ENCODE data around the gene ILDR1.
A peak's percentile ranks its signal among the peaks of the same experiment; 100 is the strongest.
"Not testable (repeated sequence)": the region's sequence is repeated elsewhere in the genome, so short reads cannot be mapped to it uniquely, and the experiment has no call there.

Gene ILDR1

DNA sequence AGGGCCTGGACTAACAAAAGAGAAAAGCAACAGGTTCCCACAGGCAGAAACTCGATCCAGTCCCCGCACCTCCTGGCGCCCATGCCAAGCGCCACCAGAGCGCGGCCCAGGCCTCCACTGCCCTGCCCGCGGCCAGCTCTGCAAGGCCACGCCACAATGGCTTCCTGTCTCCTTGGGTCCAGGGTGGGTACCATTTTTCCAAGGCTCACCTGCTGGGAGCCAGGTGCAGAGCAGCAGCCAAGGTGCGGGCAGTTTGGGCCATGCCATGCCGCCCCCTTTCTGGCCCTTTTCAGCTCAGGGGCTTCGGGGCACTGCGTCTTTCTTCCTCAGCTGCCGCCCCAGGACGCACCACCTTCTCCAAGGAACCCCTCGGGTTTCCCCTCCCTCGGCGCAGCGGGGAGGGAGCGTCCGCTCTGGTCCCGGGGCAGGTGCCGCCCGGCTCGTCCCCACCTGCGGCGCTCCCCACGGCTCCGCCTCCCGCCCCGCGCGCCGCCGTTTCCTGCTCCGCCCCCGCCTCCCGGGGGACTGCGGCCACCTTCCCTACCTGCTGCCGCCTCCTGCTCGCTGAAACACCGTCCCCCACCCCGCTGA, at the start of gene ILDR1:
Gene ILDR1 (minus strand): TSS at position 437 of the 591 bp plus-strand sequence. CDS start 170 bp downstream, at position 267.
- peak; percentile 29 for DNase-seq

DNA sequence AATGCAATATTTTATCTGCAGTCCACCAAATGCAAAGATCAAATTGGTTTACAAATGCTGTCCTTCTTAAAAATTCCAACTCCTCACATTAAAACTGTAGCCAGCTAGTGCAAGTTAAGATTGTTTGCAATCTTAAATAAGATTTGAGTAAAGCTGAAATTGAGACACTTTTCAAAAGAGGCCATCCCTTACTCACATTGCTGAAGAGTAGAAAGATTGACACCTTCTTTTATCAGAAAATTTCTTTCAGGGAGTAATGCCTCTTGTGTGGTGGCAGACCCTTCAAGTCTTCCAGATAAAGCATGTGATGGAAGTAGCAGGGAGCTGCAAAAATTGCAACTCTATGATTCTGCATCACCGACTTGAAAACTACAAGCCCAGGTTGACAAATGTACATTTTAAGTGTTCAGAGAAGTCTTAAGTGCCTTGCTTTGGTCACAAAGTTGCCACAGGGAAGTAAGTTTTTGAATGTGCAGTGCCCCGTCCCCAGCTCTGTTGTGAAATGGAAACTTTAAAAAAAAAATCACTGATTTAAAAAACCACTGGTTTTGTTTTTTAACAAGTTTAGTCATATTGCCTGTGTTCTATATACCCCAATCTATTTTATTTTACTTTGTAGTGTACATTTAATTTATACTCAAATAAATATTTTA, 45.7 kb upstream of the ILDR1 start:
- DNase-seq = no peak

DNA sequence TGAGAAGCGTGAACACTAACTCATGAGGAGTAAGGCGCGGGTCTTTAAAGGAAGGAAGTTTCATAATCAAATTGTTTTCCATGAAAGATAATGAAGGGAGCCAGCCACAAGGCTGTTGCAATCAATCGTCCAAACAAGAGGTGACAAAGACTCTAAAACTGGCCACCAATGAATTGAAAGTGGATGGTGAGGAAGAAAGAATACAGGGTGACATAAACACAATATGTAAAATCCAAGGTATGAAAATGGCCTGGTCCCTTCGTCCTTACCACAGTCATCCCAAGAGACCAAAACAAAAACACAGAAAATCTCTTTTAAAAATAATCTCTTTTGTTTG, 45.1 kb upstream of the ILDR1 start:
- no peak for DNase-seq

DNA sequence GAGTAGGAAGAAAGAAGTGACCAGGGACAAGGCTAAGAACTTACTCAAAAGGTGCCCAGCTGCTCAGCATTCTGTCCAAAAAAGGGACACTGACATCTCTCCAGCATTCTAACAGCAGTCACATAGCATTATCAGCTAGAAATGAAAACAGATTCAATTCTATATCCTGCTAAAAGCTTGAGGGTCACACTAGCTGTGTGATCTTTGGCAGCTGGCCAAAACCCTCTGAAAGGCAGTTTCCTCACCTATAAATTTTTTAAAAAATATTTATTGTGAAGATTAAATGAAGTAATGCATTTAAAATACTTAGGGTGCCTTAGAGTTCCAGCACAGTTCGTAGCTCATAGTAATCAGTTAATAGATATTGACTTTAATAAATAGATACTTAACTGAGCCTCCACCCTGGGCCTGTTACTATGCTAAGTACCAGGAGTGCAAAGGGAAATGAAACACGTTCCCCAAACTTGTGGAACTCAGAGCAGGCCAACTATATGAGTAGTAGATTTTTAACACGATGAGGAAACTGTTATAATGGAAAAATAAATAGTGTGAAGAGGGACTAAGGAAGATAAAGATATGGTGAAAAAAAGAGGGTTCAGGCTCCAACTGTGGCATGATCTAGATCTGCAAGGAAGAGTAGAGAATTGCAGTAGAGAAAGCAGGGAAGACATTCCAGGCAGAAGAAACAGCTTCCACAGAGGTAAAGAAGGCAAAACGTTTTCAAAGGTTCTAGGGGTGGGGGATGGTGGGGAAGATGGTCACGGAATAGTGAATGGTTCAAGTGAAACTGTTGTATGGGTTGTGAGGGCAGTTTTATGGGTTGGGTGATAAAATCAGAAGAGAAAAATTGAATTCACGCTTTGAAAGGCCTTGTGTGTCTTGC, 44.5 kb upstream of the ILDR1 start:
- no peak for DNase-seq

DNA sequence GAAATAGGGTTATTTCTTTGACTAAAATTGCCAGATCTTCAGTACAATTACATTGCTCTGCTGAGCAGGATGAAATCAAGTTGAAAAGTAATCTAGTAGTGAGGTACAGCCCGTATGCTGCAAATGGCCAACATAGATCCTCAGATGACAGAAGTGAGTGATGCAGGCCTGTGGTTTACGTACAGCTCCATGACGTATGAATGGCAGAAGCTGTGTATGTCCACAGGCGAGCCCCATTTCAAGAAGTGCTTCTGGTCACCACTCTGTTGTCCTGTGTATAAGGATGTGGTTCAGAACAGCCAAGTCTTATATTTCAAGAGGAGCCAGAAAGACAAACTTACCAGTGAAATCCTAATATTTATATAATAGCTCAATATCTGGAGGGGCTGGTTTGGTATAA, 42.3 kb upstream of the ILDR1 start:
- no peak for DNase-seq

DNA sequence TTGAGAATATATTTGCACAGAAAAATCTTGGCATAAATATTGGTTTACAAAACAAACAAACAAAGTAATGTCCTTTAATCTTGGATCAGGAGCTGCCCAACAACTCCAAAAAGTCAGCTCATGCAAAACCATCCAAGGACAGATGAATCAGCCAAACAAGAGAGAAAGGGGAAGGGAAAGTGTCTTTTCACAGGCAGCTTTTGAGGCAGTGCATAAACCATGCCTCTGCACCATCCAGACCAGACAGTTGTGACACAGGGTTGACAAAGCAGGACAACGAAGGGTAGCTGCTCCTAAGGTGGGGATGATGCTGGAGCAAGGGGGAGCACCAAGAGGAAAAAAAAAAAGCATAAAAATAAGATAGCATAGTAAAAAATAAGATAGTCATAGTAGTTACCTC, 41.9 kb upstream of the ILDR1 start:
- no peak for DNase-seq

DNA sequence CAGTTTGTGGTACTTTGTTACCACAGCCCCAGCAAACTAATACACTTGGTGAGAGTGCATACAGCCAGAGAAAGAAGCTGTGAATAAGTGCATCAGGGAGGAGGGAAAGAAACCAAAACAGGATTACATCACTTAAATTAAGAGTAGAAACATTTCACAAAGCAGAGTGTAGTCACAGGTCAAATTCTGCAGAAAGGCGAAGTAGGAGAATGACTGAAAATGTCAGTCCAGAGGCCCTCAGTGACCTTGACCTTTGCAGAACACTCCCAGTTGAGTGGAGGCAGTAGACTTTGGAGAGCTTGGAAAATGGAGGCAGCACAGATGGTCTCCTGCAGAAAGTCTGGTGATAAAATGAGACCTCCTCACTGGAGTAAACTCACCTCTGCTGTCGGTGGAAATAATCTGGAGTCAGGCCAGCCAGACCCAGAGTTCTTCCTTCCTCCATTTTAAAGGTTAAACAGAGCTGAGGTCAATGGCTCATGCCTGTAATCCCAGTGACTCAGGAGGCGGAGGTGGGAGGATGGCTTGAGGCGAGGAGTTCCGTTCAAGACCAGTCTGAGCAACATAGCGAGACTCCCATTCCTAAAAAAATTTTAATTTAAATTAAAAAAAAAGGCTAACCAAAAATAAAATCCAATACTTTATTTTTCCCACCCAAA, 38.1 kb upstream of the ILDR1 start:
- no peak for DNase-seq

DNA sequence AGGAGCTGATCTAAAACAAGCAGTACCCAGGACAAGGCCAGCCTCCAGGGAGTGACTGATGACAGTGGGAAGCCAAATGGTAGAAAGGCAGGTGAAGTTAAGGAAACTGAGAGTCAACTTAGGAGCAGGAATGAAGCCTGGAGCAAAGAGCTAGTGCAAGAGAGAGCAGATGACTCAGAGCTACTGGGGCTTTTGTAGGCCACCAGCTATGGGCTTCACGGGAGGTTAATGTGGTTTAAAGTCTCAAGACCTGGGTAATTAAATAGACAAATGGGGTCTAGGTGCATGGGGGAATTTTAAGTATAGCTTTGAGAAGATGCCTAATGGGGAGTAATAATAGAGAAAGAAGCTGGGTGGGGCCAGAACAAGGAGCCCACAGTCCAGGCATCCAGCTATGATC, 36.2 kb upstream of the ILDR1 start:
- DNase-seq = no peak

DNA sequence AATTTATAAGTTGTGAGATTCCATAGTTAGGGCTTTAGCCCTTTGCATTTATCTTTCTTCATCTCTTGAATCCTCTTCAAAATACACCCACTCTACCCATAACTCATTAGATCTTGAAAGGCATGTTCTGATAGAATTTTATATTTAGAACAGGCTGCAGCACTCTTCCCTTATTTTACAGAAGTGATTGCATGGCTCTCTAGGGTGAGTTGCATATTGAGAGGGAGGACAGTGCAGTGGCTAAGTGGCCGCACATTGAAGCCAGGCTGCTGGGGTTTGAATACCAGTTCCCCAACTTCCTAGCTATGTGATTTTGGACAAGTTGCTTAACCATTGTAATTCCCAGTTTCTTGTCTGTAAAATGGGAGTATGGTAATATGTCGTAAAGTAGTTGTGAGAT, 35.6 kb upstream of the ILDR1 start:
- no peak for DNase-seq

DNA sequence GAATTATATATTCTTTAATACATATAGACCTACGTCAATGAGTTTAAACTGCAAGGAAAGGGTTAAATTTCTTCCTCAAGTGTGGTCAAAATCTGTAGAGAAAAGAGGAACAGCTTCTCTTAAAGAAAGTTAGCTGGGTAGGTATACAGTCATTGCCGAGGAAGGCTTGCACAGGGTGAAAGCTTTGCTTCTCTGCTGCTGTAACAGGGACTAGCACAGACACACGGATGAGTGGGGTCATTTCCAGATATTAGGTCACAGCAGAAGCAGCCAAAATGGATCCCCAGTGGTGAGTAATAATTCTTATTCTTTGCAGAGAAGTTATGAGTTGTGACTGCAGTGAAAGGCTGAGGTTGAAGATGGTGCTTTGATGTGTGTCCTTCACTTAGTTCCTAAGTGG, 33.2 kb upstream of the ILDR1 start, which contains the start of gene CD86:
Gene CD86 (plus strand): TSS at position 148 of the 400 bp plus-strand sequence. CDS start 128 bp downstream, at position 276.
- no peak for DNase-seq

DNA sequence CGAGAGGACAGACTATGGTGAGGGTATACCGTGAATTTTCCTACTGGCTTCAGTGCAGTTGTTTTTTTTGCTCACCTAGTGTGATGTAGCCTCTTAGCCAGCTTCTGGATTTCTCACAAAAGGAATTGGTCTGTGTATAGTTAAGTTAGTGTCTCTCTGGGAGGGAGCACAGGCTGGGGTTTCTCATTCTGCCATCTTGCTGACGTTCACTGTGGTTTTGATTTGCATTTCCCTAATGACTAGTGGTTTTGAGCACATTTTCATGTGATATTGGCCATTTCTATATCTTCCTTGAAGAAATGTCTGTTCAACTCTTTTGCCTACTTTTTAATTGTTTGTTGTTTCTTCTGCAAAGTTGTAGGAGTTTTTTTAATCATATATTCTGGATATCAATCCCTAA, 30.9 kb upstream of the ILDR1 start:
- DNase-seq = no peak

DNA sequence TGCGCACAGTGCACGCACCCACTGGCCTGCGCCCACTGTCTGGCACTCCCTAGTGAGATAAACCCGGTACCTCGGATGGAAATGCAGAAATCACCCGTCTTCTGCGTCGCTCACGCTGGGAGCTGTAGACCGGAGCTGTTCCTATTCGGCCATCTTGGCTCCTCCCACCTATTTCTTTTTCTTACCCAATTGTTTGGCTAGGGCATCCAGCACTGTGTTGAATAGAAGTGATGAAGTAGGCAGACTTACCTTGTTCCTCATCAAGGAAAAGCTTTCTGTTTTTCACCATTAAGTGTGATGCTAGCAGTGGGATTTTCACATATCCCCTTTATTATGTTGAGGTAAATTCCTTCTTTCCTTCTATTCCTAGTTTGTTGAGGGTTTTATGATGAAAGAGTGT, 25.7 kb upstream of the ILDR1 start:
- not testable (repeated sequence) for DNase-seq

DNA sequence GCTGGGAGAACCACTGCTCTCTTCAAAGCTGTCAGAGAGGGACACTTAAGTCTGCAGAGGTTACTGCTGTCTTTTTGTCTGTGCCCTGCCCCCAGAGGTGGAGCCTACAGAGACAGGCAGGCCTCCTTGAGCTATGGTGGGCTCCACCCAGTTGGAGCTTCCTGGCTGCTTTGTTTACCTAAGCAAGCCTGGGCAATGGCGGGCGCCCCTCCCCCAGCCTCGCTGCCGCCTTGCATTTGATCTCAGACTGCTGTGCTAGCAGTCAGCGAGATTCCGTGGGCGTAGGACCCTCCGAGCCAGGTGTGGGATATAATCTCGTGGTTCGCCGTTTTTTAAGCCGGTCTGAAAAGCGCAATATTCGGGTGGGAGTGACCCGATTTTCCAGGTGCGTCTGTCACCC, 25.2 kb upstream of the ILDR1 start:
- DNase-seq = not testable (repeated sequence)

DNA sequence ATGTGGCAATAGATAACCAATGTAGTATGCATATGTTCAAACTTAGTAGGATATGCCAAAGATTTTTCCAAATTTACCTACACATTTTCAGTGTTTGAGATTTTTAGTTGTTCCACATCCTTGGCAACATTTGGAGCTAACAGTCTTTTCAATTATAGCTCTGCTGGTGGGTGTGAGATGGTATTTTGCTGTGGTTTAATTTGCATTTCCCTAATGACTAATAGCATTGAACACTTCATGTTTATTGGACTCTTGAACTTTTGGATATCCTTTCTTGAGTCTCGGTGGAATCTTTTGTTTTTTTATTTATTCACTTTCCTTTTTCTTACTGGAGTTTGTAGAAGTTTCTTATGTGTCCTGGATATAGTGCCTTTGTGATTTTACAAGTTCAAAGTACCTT, 11.0 kb upstream of the ILDR1 start:
- DNase-seq = no peak

DNA sequence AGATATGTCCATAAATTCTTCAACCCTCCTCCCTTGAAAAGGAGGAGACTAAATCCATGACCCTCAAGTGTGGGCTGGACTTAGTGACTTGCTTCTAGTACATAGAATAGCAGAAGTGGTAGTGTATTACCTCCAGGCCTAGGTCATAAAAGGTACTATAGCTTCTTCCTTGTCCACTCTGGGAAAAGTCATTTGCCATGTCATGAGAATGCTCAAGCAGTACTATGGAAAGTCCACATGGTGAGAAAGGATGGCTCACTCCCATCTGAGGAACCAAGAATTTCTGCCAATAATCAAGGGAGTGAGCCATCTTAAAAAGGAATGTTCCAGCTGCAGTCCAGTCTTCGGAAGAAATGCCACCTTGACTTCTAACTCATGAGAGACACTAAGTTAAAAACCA, 10.5 kb upstream of the ILDR1 start:
- no peak for DNase-seq

DNA sequence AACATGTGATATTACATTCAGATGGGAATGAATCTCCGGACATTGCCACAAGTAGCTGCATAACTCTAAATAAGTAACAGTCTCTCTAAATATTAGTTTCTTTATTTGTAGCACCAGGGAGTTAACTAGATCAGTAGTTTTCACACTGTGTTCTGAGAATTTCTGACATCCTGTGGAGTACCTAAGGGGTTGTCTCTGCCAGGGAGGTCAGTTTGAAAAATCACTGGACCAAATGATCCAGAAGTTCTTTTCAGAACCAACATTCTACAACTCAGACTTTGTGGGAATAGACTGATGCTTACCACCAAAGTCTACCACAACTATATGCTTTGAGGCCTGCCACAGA, 9.0 kb upstream of the ILDR1 start:
- no peak for DNase-seq

DNA sequence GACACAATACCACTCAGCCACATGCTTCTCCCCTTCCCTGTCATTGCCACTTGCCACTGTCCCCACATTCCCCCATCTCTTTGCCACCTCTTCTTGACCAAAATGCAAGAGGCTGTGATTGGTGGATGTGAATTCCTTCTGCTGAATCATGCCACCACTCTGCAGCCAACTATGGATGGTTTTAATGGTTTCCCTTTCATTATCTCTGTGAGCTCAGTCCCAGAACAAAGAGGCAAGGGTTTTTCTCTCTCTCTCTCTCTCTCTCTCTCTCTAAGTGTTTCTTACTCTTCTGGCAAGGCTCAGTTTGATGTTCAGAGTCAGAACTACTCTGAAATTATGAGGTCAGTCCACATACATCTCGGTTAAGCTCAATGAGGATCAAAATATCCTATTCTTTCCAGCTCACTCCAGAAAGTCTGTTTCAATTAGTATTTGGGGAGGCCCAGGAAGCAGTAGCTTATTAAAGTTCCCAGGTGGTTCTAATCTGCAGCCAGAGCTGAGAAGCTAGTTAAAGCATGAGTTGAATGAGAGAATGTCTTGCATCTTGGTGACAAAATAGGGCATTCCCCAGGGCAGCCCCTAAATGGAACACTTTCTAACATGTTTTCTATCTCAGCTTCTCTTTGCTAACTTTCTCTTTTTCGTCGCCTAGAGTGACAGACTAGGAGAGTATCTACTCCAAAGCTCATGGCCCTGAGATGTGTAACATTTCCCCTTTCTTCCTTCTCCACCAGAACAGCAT, 8.5 kb upstream of the ILDR1 start:
- peak; percentile 3 for DNase-seq

DNA sequence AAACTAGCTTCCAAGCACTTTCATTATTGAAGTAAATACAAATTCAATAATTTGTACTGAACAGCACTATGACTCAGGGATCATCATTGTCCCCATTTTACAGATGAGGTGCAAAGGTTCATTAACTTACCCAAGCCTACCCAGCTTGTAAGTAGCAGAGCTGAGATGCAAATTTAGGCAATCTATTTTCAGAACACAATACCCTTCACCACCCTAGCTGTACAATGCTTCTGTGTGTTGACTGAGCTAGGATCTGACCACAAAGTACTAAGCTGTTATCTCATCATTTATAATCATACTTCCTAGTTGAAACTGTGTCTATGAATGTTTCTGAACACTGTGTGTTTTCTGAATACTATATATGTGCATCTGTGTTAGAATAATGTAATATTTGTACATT, 3.2 kb upstream of the ILDR1 start:
- no peak for DNase-seq

DNA sequence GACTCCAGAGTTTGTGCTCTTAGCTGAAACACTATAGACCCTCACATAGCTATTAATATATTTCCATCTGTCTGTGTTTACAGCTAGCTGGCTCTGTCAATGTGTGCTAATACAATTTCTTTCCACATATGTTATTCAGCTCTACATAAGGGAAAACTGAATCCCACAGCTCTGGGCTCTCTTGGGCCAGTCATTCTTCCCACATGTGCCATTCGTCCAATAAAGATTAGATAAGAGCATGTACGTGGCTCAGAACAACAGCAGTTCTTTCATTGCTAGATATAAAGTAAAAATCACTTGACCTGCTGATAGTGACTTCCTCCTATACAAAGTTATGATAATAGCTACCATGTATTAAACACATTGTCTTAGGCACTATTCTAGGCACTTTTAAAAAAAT, 2.8 kb upstream of the ILDR1 start:
- DNase-seq = no peak

DNA sequence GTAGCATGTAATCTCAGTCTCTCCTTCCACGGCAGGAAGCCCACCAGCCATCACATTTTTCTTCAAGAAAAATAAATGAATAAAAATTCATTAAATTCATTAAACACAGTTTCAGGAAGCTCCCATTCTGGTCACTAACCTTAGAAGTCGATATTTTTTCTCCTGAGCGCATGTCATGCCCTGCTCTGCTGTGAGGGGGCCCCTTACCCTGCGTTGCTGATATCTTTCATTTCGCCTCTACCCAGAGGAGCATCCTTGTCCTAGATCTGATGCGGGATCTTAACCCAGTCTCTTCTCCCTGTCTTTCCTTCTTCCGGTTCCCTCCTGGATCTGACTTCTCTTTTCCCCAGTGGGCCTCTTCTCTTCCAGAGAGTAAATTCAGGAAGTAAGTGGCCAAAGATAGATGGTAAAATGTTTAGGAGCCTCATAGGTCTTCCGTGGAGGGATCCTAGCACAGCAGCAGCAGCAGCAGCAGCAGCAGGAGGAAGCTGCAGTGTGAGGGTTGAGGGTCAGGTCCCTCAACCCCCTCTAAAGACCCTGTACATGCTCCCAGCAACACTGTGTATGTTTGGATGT, 1.4 kb upstream of the ILDR1 start:
- DNase-seq = no peak

DNA sequence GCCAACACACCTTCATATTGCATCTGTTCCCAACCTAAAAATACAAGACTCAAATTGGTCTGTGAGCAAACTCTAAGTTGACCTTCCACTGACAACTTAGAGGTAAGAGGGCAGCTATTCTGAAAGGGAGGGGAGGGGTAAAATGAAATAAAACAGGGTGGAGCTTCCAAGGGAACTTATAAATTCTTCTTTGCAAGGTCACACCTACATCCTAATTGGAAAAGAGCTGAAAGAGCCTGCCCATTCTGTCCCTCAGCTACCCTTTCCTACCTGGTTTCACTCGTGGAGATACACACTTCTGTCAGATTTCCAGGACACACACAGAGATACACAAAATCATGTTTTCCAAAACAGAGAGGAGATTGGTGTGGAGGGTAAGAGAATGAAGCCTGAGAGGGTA, 1.0 kb downstream of the ILDR1 start:
- no peak for DNase-seq

DNA sequence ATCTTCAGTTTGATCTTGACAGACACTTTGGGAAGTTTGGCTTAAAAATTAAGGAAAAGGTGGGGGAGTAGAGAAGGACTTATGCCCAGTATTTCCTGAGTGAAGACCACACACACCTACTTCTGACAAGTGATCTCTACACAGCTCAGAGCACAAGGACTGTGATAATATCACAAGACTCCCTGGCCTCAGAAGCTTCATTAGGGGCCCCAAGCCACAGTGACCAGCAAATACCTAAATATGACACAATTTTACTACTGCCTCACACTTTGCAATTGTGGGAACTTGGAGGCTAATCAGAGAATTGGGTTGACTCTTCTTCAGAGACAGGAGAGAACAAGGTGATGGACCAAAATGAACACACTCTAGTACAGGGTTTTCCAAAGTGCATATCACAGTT, 2.6 kb downstream of the ILDR1 start:
- DNase-seq = no peak

DNA sequence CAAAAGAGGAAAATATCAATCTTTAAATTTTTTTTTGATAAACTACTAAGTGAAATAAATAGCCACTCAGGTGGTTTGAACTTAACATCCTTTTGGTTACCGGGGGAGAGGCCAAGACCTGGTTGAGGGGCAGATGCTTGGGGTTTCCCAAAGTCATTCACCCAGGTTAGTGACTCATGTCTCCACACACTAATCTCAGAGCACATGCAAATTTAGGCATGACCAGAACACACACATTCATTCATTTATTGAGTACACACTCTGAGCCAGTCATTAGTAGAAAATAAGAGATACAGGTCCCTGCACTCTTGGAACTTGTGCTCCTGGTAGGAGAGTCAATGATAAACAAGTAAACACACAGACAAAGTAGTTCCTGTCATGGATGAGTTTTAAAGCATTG, 7.3 kb downstream of the ILDR1 start:
- no peak for DNase-seq

Measured in stimulated activated CD4-positive, alpha-beta T cell treated with anti-CD3 and anti-CD28 coated beads, Interleukin-15, amount 100 ng/mL, for 24 hours (primary cell).